GM18502 (cell line): ENCODE data around the gene AUP1.

ENCODE experiments used
- ATAC-seq: cut with Tn5 transposase; IDR thresholded peaks from one replicate; pipeline ENCODE4 v1.9.1; 2021; ENCODE audit warnings: mild to moderate bottlenecking; ENCODE audit not compliant: unreplicated experiment, poor library complexity

Gene AUP1

DNA sequence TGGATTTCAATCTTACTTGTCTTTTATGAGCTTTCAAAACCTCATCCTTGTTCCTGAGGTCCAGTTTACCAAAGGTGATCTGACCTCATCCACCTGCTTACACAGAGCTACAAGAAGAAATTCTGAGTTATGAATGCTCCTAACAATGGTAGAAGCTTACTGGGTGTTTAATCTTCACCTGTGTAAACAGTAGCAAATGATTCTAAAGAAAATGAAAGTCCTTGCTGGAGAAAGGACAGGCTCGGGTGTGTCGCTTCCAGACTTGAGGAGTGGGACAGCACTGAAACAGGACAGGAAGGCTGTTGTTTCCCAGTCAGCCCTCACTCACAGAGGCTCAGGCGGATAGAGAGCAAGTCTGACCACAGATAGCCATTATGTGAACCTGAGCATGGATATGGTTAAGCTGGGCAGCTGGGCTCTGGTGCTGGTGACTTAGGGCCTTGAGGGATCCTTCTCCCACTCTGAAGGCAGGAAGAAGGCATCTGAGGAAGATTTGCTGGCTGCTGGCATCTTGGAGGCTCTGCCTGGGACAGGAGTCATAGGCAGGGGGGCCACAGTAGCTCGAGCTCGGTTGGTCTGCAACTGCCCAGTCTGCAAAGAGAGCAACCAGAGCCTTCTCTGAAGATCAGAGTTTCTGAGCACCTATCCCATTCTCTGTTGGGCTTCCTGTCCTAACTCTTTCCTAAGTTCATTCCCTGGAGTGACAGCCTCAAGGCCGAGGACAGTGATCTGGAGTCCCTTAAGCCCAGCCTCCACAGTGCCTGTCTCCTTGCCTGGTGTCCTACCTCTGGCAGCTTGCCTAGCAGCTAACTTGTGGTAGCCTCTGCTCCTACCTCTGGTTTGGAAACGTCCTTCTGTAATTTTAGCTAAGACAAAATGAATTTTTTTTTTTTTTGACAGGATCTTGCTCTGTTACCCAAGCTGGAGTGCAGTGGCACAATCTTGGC lies 29.1 kb upstream of the AUP1 start:
- ATAC-seq: no peak

DNA sequence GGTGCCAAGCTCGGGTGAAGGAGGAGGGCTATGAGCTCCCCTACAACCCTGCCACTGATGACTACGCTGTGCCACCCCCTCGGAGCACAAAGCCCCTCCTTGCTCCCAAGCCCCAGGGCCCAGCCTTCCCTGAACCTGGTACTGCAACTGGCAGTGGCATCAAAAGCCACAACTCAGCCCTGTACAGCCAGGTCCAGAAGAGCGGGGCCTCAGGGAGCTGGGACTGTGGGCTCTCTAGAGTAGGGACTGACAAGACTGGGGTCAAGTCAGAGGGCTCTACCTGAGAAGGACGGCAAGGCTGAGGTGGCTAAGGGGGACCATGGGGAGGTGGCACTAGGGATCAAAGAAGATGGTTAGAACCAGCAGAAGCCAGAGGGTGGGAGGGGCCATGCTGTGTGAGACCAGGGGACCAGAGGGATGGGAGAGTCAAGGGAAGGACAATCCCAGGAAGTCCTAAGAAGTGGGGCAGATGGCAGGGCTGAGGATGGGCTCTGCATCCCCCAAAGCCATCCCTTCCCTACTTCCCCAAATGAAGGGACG lies 27.4 kb upstream of the AUP1 start:
- no peak for ATAC-seq

DNA sequence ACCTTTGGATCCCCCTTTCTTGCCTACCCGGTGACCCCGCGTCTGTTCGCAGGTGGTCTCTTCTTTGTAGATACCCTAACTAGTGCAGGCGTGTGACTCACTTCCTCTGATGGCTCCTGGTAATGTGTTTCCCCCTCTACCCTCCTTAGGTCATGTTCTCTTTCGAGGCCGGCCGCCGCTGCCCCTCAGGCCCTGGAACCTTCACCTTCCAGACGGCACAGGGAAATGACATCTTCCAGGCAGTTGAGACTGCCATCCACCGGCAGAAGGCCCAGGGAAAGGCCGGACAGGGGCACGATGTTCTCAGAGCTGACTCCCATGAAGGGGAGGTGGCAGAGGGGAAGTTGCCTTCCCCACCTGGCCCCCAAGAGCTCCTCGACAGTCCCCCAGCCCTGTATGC lies 26.7 kb upstream of the AUP1 start:
- ATAC-seq: no peak

DNA sequence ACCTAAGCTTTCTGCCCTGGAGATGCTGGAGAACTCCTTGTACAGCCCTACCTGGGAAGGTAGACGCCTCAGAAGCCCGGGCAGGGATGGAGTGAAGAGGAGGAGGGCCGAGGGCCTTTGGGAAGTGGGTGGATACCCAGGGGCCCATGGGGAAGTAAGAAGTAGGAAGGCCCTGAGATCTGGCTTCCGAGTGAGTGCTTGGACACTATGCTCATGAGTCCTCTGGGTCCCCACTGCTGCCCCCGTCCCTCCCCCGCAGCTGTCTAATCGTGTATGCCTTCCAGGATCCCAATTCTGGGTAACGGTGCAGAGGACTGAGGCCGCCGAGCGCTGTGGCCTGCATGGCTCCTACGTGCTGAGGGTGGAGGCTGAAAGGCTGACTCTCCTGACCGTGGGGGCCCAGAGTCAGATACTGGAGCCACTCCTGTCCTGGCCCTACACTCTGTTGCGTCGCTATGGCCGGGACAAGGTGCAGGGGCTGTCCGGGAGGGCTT lies 26.2 kb upstream of the AUP1 start:
- no peak for ATAC-seq

DNA sequence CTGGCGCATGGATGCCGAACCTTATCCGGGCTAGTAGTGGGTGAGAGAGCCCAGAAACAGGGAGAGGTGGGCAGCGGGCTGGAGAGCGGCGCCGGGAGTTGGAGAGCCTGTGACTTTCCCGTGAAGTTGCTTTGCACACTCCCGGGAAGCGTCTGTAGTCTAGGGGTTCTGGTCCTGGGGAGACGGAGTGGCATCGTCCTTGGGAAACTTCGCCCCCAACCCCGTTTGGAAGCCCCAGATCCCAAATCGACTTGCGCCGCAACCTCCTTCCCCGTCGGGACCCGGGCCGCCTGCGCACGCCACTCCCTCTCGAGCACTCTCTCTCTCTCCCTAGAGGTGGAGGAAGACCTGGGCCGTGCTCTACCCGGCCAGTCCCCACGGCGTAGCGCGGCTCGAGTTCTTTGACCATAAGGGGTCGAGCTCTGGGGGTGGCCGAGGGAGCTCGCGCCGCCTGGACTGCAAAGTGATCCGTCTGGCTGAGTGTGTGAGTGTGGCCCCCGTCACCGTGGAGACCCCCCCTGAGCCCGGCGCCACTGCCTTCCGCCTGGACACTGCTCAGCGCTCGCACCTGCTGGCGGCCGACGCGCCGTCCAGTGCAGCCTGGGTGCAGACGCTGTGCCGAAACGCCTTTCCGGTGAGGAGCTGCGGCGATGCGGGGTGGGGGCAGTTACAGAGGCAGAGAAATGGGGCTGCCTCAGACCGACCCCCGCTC lies 25.5 kb upstream of the AUP1 start:
- peak; percentile 45 for ATAC-seq

DNA sequence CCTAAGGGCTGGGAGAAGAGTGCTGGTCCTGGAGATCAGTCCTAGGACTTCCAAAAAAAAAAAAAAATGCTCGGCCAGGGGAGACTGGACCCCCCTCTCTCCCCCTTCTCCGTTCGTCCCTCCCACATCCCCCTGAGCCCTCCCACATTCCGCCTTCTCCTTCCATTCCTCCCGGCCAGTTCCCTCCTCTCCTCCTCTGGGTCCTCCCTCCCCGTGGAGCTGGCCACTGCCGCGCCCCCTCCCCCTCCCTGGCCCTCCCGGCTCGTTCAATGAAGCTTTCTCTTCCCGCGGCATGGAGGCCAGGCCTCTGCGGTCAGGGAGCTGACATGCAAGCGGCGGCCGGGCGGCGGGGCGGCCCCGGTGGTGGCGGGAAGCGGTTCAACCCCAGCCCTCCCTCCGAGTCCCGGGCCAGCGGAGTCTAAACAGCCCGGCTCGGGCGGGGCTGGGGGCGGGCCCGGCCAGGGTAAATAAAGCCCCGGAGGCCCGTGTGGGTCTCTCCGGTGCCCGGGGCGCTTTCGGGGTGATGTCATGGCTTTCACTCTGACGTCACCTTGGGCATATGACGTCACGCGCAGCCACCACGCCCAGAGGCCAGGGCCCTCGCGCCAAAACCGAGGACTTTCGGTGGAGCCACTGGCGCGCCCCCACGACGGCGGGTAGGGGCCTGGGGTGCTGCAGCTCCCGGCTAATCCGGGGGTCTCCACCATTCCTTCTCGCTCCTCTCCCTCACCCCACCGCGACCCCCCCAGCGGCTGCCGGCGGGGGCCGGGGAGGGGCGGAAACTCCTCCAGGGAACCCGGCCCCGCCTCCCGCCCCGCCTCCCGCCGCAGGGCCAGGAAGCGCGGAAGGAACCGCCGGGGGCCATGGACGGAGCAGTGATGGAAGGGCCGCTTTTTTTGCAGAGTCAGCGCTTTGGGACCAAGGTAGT lies 24.6 kb upstream of the AUP1 start, which contains the start of the genes DOK1 and LOXL3:
Gene DOK1, plus strand, starts transcription at position 829 of the 928 bp plus-strand sequence. Its CDS starts 35 bp downstream, at position 864.
Gene LOXL3, minus strand, starts transcription at position 51 of the 928 bp plus-strand sequence. CDS start 1,308 bp downstream, outside the sequence.
- peak; percentile 55 for ATAC-seq

DNA sequence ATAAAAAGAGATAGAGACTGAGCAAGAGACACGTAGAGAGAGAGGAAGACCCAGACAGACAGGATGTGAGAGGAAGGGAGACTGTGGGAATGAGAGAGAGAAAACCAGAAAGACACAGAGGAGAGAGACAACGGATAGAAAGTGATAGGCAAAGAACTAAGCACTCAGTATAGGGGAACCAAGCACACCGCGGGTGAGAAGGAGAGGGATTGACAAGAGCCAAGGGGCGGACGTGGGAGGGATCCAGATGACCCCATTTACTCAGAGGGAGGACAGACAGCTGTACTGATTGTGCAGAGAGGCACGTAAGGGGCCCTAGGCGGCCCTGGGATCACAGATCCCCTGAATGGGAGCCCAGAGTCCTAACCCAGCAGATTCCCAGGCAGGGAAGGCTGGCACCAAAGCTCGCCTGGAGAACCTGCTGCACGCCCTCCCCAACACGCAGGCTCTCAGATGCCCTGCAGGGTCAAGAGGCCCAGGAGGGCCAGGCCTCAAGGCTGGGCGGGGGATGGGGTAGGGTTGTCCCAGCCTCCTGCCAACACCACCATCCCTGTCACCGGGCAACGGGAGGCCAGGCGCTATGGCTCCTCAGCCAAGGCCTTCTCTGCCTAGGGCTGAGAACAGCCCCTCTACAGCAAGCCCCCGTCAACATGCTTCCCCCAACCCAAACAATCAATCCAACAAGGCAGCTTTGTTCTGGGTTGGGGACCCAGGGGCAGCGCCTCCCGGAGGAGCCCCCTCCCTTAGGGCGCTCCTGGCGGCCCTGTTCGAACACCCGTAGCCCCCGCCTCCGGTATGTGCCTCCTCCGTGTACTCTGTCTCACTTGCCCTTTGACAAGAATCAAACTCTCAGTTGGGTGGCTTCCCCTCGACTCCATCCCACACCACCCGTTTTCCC lies 23.7 kb upstream of the AUP1 start:
- peak; percentile 23 for ATAC-seq

DNA sequence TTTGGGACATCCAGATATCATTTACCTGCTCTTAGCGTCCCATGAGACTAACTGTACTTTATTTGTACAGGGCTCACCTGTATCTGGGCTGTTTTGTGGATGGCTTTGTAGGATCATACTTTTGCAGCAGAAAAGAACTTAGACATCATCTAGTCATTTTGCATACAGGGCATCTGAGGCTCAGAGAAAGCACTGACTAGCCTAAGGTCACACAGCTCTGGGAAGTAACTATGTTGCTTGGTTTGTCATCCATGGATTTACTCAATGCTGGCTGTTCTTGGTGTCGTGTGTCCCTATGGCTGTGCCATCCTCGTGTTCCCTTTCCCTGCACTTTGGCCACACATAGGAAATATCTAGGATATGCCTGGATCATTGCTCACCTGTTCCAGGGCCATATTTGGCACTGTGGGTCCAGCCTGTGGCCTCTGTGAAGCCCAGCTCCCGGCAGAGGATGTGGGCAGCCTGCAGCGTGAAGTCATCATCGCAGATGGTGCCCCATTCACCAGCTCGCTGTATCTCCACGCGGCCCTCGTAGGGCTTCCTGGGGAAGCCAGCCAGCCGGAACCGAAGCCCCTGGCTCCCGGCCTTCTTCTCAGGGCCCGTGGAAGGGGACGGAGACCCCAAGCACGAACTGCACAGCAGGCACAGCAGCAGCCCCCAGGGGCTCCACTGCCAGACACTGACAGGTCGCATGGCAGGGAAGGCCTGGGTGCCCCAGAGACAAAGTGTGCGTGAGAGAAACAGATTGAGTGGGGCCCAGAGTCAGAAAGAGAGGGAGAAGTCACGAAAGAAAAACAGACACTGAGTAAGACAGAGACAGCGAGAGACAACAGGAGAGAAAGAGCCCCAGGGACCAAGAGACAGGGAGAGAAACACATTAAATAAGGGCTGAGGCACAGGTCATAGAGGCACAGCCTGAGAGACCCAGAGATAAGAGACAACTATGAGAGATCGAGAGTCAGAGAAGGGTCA lies 22.7 kb upstream of the AUP1 start:
- peak; percentile 33 for ATAC-seq

DNA sequence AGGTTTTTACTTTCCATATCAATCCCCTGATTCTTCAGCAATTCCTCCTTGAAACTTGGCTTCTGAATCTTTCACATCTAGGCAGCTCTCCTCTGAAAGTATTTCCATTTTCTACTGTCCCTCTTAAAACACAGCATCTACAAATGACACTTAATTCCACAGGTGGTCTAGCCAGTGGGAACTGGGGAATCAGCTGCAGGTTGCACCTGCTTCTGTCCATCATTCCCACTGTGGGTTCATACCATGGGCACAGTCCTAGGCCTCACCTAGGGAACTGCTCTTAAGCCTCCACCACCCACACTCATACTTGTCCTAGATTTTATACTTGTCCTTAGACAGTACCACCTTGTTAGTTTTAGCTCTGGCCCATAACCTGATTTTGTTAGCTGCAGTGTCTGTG lies 22.0 kb upstream of the AUP1 start:
- ATAC-seq: no peak

DNA sequence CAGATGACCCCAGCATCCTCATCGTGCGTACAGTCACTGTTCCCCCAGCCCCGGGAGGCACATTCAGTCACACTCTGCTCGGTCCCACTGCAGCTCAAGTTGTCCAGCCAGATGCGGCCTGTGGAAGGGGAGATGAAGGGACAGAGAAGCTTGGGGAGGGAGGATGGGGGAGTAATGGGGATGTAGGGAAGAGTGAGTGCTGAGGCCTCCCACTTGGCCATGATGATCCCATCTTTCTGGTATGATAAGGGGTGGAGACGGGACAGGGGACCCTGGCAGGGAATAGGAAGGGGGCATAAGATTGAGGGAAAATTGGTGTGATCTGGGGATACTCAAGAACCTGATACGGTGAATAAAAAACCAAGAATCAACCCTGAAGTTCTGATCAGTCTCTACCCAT lies 20.7 kb upstream of the AUP1 start:
- no peak for ATAC-seq

DNA sequence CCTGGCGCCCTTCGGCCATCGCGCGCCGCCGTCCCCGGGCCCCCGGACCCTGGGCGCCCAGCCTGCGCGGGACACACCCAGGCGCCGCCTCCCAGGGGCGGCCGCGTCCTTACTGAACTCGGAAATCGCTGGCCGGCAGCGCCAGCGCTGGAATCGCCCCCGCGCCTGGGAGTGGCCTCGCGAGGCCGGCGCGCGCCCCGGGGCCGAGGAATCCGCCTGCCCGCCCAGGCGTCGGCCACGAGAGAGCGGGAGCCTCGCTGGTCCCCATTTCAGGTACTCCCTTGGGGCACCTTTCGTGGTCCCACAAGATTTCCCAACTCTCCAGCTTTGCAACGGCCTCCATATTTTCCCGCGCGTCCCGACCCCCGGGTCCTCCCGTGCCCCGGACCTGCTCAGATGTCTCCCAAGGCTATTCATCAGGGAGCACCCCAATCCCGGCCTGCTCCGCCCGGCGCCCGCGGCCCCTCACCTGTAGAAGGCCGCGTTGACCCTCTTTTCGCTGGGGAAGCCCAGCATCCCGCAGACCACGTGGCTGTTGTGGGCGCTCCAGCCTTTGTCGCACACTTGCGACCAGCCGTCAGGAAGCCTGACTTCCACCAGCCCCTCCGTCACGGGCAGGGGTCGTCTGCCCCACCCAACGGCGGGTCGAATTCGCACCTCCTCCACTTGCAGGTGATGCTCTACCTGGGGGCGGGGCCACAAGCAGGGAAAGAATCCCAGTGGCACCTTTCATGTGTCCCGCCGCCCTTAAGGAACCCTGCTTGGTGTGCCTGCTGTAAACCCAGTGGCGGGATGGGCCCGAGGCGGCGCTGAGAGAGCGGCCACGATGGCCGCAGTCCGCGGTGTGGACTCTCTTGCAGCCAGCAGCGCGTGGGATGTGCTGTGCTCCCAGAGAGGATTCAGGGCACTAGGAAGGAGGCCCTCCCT lies 19.7 kb upstream of the AUP1 start:
- no peak for ATAC-seq

DNA sequence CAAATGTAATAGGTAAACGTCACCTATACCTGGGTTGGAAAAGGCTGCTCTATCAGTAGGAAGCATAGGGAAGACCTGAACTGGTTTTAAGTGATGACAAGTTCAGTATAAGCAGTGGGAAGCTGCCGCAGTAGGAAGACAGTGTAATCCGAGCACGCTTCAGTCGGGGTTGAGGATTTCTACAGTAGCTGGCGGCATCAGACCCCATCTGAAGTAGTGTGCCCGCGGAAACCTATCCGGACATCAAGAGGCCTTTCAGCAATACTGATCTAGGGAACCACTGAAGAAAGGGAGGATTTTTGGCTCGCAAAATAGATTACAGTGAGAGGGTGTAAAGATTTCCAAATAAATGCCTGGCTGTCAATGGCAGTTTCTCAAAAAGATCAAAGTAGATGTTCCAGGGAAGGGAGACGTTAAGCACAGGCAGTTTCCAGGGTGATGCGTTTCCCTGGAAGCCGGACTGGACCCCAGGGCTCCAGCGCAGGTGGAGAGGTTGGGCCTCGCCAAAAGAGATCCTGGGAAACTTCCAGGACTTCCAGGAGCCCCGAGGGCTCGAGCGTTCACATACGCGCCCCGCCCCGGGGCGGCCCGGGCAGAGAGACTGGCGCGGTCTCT lies 18.9 kb upstream of the AUP1 start:
- no peak for ATAC-seq

DNA sequence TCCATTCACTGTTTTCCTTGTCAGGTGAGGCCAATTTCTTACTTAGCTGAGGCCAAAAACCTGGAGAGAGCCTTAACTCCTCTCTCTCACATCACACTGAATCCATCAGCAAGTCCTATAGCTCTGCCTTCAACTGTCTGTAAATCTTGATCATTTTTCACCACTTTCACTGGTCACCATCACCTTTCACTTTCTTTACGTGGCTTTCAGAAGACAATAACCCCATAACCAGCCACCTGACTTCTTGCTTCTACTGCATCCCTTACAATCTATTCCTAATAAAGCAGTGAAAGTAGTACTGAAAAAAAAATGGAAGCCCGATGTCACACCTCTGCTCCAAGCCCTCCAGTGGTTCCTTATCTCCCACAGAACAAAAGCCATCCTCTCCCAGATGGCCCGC lies 16.5 kb upstream of the AUP1 start:
- no peak for ATAC-seq

DNA sequence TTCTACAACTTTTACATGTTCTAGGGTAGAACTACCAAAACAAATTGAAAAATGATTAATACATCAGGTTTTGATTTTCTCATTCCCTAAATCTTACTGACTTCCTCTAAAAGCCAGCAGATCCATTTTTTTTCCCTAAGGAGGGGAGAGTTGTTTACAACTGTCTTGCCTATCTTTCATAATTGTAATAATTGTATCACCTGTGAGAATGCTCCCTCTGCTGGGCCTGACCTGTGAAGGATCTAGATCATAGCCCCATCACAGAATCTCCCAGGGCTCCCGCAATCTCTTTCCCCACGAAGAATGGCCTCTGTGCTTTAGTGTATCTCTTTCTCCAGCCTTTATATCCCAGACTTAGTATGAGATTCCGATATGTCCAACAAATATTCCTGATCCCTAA lies 15.1 kb upstream of the AUP1 start:
- ATAC-seq: no peak

DNA sequence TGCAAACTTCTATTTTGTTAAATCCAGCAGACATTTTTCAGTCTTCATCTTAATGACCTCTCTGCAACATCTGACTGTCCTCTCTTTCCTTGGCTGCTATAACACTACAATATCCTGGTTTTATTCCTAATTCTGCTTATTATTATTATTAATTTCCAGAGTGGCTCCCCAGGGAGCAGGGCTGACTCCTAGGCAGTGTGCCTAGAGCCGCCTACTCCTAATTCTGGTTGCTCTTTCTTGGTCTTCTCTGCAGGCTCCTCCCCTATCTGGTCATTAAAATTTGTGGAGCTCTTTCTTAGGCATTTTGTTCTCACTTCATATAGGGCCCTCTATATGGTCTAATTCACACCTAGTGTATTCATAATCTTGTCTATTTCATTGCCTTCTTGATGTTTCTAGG lies 13.5 kb upstream of the AUP1 start:
- ATAC-seq: no peak

DNA sequence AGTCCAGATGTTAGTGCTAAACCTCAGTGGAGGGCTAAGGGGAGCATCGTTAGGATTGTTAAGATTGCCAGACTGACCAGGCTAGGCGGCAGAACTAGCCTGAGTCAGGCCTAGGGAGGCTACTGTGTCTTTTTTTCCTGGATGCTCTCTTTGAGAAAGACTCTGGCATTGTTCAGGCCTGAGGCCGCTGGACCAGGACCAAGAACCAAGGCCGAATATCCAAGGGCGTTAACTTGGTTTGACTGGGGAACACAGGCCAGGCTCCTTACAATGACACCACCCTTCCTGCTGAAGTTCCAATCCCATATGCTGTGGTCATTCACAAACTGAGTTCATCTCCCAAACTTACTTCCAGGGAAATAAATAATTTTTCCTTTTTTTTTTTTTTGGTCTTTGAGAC lies 10.8 kb upstream of the AUP1 start:
- ATAC-seq: no peak
